Hepatocyte (in vitro differentiated cells): ENCODE data around the gene RASA3. TPM values are rescaled to one million over a fixed set of nuclear protein-coding genes. Genes with fewer than 3 reads are reported as not detected.

Experiments used
- DNase-seq: peaks from one replicate; pipeline ENCODE4 v3.0.0-alpha.2; 2016; ENCODE audit warnings: low spot score
- H2AFZ ChIP-seq: fragments of 200-600 bp; sonication (generic); 2 replicates; pipeline ENCODE4 v1.6.0; 2016; ENCODE audit warnings: antibody characterized with exemption, mild to moderate bottlenecking
- H3K27ac ChIP-seq: fragments of 200-600 bp; sonication (generic); 2 replicates; pipeline ENCODE4 v1.5.1; 2016; ENCODE audit warnings: mild to moderate bottlenecking
- H3K27me3 ChIP-seq: fragments of 200-600 bp; sonication (generic); 2 replicates; pipeline ENCODE4 v1.6.1; 2016
- H3K36me3 ChIP-seq: fragments of 200-600 bp; sonication (generic); replicated peaks from 2 replicates; pipeline ENCODE4 v1.5.1; 2016; ENCODE audit warnings: low read depth; ENCODE audit not compliant: insufficient read depth
- H3K4me1 ChIP-seq: fragments of 200-600 bp; sonication (generic); 2 replicates; pipeline ENCODE4 v1.5.1; 2016; ENCODE audit warnings: mild to moderate bottlenecking, moderate library complexity; ENCODE audit not compliant: insufficient read depth
- H3K4me2 ChIP-seq: fragments of 200-600 bp; sonication (generic); 2 replicates; pipeline ENCODE4 v1.6.0; 2016
- H3K4me3 ChIP-seq: fragments of 200-600 bp; sonication (generic); 2 replicates; pipeline ENCODE4 v1.5.1; 2016; ENCODE audit warnings: mild to moderate bottlenecking
- H3K79me2 ChIP-seq: fragments of 200-600 bp; sonication (generic); 2 replicates; pipeline ENCODE4 v1.6.0; 2017; ENCODE audit warnings: mild to moderate bottlenecking
- H3K9me2 ChIP-seq: fragments of 200-600 bp; sonication (generic); replicated peaks from 2 replicates; pipeline ENCODE4 v1.6.0; 2017; ENCODE audit warnings: mild to moderate bottlenecking; ENCODE audit not compliant: insufficient read depth
- H3K9me3 ChIP-seq: fragments of 200-600 bp; sonication (generic); 2 replicates; pipeline ENCODE4 v1.5.1; 2016; ENCODE audit warnings: low read depth, mild to moderate bottlenecking
- H4K20me1 ChIP-seq: fragments of 200-600 bp; sonication (generic); 2 replicates; pipeline ENCODE4 v1.6.0; 2016; ENCODE audit warnings: mild to moderate bottlenecking; ENCODE audit not compliant: insufficient read depth, poor library complexity, severe bottlenecking
- CTCF ChIP-seq: fragments of 200-600 bp; sonication (generic); IDR thresholded peaks from 2 replicates; pipeline ENCODE4 v1.5.1; 2016; ENCODE audit warnings: antibody characterized with exemption, mild to moderate bottlenecking; ENCODE audit not compliant: poor library complexity
- EZH2 ChIP-seq: fragments of 200-600 bp; sonication (generic); IDR thresholded peaks from 2 replicates; pipeline ENCODE4 v1.6.1; 2016; ENCODE audit warnings: antibody characterized with exemption, mild to moderate bottlenecking, borderline replicate concordance
- EZH2phosphoT487 ChIP-seq: fragments of 200-600 bp; sonication (generic); IDR thresholded peaks from one replicate; pipeline ENCODE4 v1.6.1; 2018; ENCODE audit warnings: antibody characterized with exemption, mild to moderate bottlenecking, low read depth, moderate library complexity; ENCODE audit not compliant: unreplicated experiment, severe bottlenecking
- WGBS: methylation state at CpG from one replicate; pipeline ENCODE4 v1.1.6; 2016; ENCODE audit warnings: low lambda C conversion rate; ENCODE audit errors: missing lambda C conversion rate; 5-methylcytosine and 5-hydroxymethylcytosine counted together
- polyA plus RNA-seq: library from polyadenylated mRNA; unstranded; fragments of >200 nt; fragmentation: Nextera tagmentation; extraction: Ambion mirVana; gene quantifications from 2 replicates; pipeline ENCODE4 v1.2.1, GENCODE V29; 2016
- total RNA-seq: library from RNA; depleted of rRNA; stranded (reverse); fragments of >200 nt; gene quantifications from 2 replicates; pipeline ENCODE4 v1.2.3, GENCODE V29; 2014

RASA3 gene
- total and polyA plus RNA-seq, 2 experiments from 2014 or later: 5.6 to 6.1 TPM

- TF ChIP-seq EZH2phosphoT487: no peak
- no peak for TF ChIP-seq CTCF
- no peak for TF ChIP-seq EZH2
- no peak overlapping the region for H3K4me3 ChIP-seq
- 91% methylated on average over 18 of the region's 18 CpGs for WGBS
- H3K79me2 ChIP-seq: peaks cover 24% of the 10 kb centered on the region
- no peak for DNase-seq
- H4K20me1 ChIP-seq: no peaks in the 10 kb centered on the region
- H3K36me3 ChIP-seq: no peaks in the 10 kb centered on the region
- no peaks in the 10 kb centered on the region for H3K9me2 ChIP-seq
- H3K9me3 ChIP-seq: no peaks in the 10 kb centered on the region
- H2AFZ ChIP-seq: no peak overlapping the region
- H3K4me2 ChIP-seq: no peak overlapping the region
- H3K4me1 ChIP-seq: peaks cover 15% of the 10 kb centered on the region
- peaks cover 4% of the 10 kb centered on the region for H3K27me3 ChIP-seq
- H3K27ac ChIP-seq: no peak overlapping the region
Observed at GRCh38 chr13:114124431-114124830, 8.0 kb downstream of the RASA3 start.

- no peaks in the 10 kb centered on the region for H3K36me3 ChIP-seq
- peaks cover 13% of the 10 kb centered on the region for H3K4me1 ChIP-seq
- no peak overlapping the region for H3K4me3 ChIP-seq
- H3K9me3 ChIP-seq: no peaks in the 10 kb centered on the region
- H4K20me1 ChIP-seq: no peaks in the 10 kb centered on the region
- no peaks in the 10 kb centered on the region for H3K9me2 ChIP-seq
- H3K27me3 ChIP-seq: no peaks in the 10 kb centered on the region
- no peak for TF ChIP-seq EZH2phosphoT487
- TF ChIP-seq EZH2: no peak
- TF ChIP-seq CTCF: no peak
- 89% methylated on average over 14 of the region's 14 CpGs for WGBS
- no peak overlapping the region for H3K27ac ChIP-seq
- no peak overlapping the region for H2AFZ ChIP-seq
- peaks cover 21% of the 10 kb centered on the region for H3K79me2 ChIP-seq
- H3K4me2 ChIP-seq: no peak overlapping the region
- no peak for DNase-seq
Observed at GRCh38 chr13:114123876-114124275, 8.5 kb downstream of the RASA3 start.

GRCh38 chr13:114123448-114123847, 9.0 kb downstream of the RASA3 start:
- H3K9me3 ChIP-seq: no peaks in the 10 kb centered on the region
- no peaks in the 10 kb centered on the region for H3K36me3 ChIP-seq
- no peak for DNase-seq
- WGBS: 89% methylated on average over 16 of the region's 17 CpGs
- H3K4me2 ChIP-seq: no peak overlapping the region
- H3K27ac ChIP-seq: no peak overlapping the region
- no peaks in the 10 kb centered on the region for H3K9me2 ChIP-seq
- H3K27me3 ChIP-seq: no peaks in the 10 kb centered on the region
- no peak overlapping the region for H2AFZ ChIP-seq
- no peaks in the 10 kb centered on the region for H4K20me1 ChIP-seq
- H3K79me2 ChIP-seq: peaks cover 20% of the 10 kb centered on the region
- H3K4me3 ChIP-seq: no peak overlapping the region
- TF ChIP-seq CTCF (no peak), EZH2phosphoT487 (no peak), EZH2 (no peak)
- peaks cover 18% of the 10 kb centered on the region for H3K4me1 ChIP-seq
